GM18861 (cell line): ENCODE data around the gene RBM11.

ENCODE experiments used
- ATAC-seq: cut with Tn5 transposase; IDR thresholded peaks from one replicate; pipeline ENCODE4 v1.9.1; 2021; ENCODE audit not compliant: unreplicated experiment

RBM11 gene

GRCh38 chr21:14270631-14271030, 54.7 kb downstream of the RBM11 start:
- ATAC-seq = no peak

- no peak for ATAC-seq
These were observed 55.1 kb downstream of the RBM11 start for GRCh38 chr21:14271053-14271452.

- no peak for ATAC-seq
These were observed 55.7 kb downstream of the RBM11 start for GRCh38 chr21:14271641-14272040.

GRCh38 chr21:14273736-14274538, 58.0 kb downstream of the RBM11 start:
- ATAC-seq = no peak

- no peak for ATAC-seq
These were observed 59.8 kb downstream of the RBM11 start for GRCh38 chr21:14275702-14276205.
